ENCODE results near the gene TIMELESS. TPM values are rescaled to one million over a fixed set of nuclear protein-coding genes. Genes with fewer than 3 reads are reported as not detected.
"Not testable (repeated sequence)": the region's sequence is repeated elsewhere in the genome, so short reads cannot be mapped to it uniquely, and the experiment has no call there.

The TIMELESS gene
- total RNA-seq, 2 donors from 2014 or later = 60.4 to 61.6 TPM

DNA sequence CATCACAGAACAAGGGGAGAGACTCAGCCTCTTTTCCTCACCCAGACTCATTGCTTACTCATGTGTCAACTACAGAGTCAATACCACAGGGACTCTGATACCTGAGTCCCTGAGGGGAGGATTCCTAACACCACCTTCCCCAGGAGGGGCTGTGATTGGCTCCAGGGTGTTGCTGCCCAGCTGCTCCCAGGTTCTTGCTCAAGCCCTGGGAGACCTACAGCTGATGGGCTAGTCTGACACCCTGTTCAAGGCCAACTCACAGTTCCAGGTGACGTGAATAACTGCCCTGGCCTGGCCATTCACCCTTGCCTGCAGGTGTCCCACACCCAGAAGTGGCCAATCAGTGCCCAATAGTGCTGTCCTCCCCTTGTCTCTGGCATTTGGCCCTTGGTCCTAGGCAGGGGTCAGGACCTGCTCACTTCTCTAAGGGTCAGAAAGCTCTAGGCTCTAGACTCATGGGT lies 27.8 kb upstream of the TIMELESS start:
- Mint-ChIP-seq H3K27ac (peak overlapping the region in 1 of 2 donors; percentile 72), H3K9me3 (no peaks in the 10 kb centered on the region), H3K36me3 (no peaks in the 10 kb centered on the region)
- DNase-seq (ENCODE audit: low spot score in 2 of 2) = no peak
- no peak for ATAC-seq

- peak overlapping the region in 1 of 2 donors; percentile 27 for H3K27ac Mint-ChIP-seq
- ATAC-seq = no peak
- no peaks in the 10 kb centered on the region for H3K9me3 Mint-ChIP-seq
- no peak for DNase-seq (ENCODE audit: low spot score in 2 of 2)
- peaks cover 0 to 2% of the 10 kb centered on the region in 2 donors for H3K36me3 Mint-ChIP-seq
Observed at GRCh38 chr12:56476143-56476542, 26.9 kb upstream of the TIMELESS start.

DNA sequence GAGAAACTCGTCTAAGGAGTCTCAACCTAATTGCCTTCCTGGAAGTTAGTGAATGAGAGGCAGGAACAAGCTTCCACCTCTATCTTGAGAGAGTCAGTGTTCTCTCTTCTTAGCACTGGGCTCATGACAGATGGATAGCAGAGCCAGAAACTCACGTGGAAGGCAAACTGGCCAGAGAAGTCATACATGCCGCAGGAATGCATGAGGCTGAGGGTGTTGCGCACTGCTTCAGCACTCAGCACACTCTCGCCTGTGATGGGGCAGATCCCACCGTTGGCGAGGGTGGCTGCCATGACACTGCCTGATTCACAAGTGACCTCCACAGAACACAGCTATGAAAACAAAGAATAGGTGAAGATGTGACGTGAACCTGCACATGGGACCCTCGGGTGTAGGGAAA lies 25.2 kb upstream of the TIMELESS start:
- ATAC-seq (no peak), DNase-seq (ENCODE audit: low spot score in 2 of 2) (no peak)
- H3K36me3 Mint-ChIP-seq = peaks cover 7 to 13% of the 10 kb centered on the region in 2 donors
- H3K9me3 Mint-ChIP-seq = no peaks in the 10 kb centered on the region
- H3K27ac Mint-ChIP-seq = peak overlapping the region in 1 of 2 donors; percentile 27

DNA sequence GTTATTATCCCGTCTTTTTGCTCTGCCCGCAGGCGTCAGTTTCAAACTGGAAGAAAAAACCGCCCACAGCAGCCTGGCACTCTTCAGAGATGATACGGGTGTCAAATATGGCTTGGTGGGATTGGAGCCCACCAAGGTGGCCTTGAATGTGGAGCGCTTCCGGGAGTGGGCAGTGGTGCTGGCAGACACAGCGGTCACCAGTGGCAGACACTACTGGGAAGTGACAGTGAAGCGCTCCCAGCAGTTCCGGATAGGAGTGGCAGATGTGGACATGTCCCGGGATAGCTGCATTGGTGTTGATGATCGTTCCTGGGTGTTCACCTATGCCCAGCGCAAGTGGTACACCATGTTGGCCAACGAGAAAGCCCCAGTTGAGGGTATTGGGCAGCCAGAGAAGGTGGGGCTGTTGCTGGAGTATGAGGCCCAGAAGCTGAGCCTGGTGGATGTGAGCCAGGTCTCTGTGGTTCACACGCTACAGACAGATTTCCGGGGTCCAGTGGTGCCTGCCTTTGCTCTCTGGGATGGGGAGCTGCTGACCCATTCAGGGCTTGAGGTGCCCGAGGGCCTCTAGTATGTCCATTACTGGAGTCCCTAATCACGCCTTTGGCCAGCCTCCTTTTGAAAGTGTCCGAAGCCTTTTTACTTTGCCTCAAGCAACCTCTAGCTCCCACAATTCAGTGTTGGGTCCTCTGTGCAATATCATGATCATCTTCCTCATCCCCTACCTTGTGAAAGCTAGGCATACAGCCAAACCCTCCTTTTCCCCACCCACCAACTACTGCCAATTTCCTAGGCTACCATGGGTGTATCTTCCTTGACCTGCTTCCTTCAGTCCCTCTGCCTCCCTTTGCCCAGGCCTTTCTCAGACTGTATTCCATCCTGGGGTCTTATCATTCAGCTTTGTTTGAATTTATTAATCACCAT lies 20.0 kb upstream of the TIMELESS start:
- H3K9me3 Mint-ChIP-seq = no peaks in the 10 kb centered on the region
- peaks cover 17 to 26% of the 10 kb centered on the region in 2 donors for H3K36me3 Mint-ChIP-seq
- no peak for ATAC-seq
- H3K27ac Mint-ChIP-seq = peak overlapping the region; percentile 97 to 98
- peak in 1 of 2 donors; percentile 61 for DNase-seq (ENCODE audit: low spot score in 2 of 2)

DNA sequence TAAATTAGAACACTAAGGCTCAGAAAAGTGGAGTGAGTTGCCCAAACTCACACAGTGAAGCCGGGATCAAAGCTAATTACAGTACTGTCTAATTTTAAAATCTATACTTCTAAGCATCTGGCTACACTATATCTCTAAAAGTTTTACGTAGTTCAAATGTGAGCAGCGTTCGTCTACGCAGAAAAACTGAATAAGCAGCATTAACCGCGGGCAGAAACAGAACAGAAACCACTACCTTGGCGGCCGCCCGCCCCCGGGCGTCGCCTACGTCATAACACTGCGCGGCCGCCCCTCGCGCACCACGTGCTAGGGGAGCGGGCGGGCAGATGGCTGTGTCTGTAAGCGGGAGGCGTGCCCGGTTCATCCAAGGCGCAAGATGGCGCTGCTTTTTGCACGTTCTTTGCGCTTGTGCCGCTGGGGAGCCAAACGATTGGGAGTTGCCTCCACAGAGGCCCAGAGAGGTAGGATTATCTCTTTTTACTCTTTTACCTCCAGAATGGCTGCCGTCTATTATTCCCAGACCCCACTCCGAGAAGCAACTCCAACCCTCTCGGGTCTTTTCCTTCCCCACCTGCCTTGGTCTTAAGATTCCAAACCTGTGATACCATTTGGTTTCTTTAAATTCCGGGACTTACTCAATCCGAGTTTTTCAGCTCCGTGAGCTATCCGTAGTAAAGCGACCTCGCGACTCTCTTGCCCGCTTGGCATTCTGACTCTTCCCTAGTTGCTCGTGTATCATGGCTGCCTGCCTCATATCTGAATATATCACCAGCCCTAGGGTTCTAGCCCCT lies 19.2 kb upstream of the TIMELESS start, which contains the start of gene SPRYD4:
Gene SPRYD4, plus strand, starts transcription at position 363 of the 791 bp plus-strand sequence. Its CDS starts 14 bp downstream, at position 377.
- ATAC-seq (peak; percentile 98 to 99), DNase-seq (ENCODE audit: low spot score in 2 of 2) (peak; percentile 93 to 96)
- H3K27ac Mint-ChIP-seq = peak within 1 kb of the TSS; percentile 97 to 98
- no peaks in the 10 kb centered on the region for H3K9me3 Mint-ChIP-seq
- H3K36me3 Mint-ChIP-seq = peaks cover 17 to 26% of the 10 kb centered on the region in 2 donors

GRCh38 chr12:56462565-56462964 lies 13.3 kb upstream of the TIMELESS start:
- ATAC-seq = no peak

GRCh38 chr12:56461235-56462159 lies 12.3 kb upstream of the TIMELESS start:
- no peaks in the 10 kb centered on the region for H3K36me3 Mint-ChIP-seq
- ATAC-seq = no peak
- H3K27ac Mint-ChIP-seq = no peak overlapping the region
- no peaks in the 10 kb centered on the region for H3K9me3 Mint-ChIP-seq
- DNase-seq (ENCODE audit: low spot score in 2 of 2) = no peak

More at GRCh38 chr12:56462565-56462964, 13.3 kb upstream of the TIMELESS start:
- DNase-seq (ENCODE audit: low spot score in 2 of 2) = no peak
- no peak overlapping the region for H3K27ac Mint-ChIP-seq
- no peaks in the 10 kb centered on the region for H3K36me3 Mint-ChIP-seq
- H3K9me3 Mint-ChIP-seq = no peaks in the 10 kb centered on the region

GRCh38 chr12:56457817-56458216 lies 8.6 kb upstream of the TIMELESS start:
- no peak overlapping the region for H3K27ac Mint-ChIP-seq
- no peak for ATAC-seq

GRCh38 chr12:56454557-56454956 lies 5.3 kb upstream of the TIMELESS start, which contains the start of gene MIP:
TSS of gene MIP (minus strand) at chr12:56454657. CDS start at chr12:56454613, 44 bp downstream.
- ATAC-seq (no peak), DNase-seq (ENCODE audit: low spot score in 2 of 2) (no peak)
- no peaks in the 10 kb centered on the region for H3K9me3 Mint-ChIP-seq
- H3K36me3 Mint-ChIP-seq = no peaks in the 10 kb centered on the region
- no peak within 1 kb of the TSS for H3K27ac Mint-ChIP-seq

More at GRCh38 chr12:56457817-56458216, 8.6 kb upstream of the TIMELESS start:
- Mint-ChIP-seq H3K9me3 (no peaks in the 10 kb centered on the region), H3K36me3 (no peaks in the 10 kb centered on the region)
- no peak for DNase-seq (ENCODE audit: low spot score in 2 of 2)

GRCh38 chr12:56451147-56451546 lies 1.9 kb upstream of the TIMELESS start:
- H3K27ac Mint-ChIP-seq = peak overlapping the region in 1 of 2 donors; percentile 68
- H3K36me3 Mint-ChIP-seq = peaks cover 10% of the 10 kb centered on the region in 2 donors
- DNase-seq (ENCODE audit: low spot score in 2 of 2) = no peak
- no peak for ATAC-seq
- H3K9me3 Mint-ChIP-seq = no peaks in the 10 kb centered on the region

DNA sequence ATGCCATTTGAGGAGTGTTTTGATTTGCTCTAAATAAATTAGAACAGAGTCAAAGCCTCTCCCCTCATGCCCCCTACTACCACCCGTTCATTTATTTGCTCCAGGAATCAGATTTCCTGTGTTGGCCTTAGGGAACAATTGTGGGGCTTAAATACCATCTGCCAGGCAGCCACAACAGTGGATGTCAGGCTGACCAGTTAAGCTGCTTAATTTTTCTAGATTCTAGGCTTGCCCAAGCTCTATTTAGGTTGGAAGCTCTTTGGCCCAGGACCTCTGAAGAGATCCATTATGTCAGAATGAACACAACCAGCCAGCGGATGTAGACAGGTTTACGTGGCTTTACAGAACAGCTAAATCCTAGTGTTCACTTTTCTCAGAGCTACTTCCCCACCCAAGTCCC lies 1.0 kb upstream of the TIMELESS start:
- DNase-seq (ENCODE audit: low spot score in 2 of 2) (no peak), ATAC-seq (no peak)
- H3K27ac Mint-ChIP-seq = peak overlapping the region in 1 of 2 donors; percentile 96
- H3K9me3 Mint-ChIP-seq = no peaks in the 10 kb centered on the region
- peaks cover 10% of the 10 kb centered on the region in 2 donors for H3K36me3 Mint-ChIP-seq

GRCh38 chr12:56449622-56449984 lies 377 bp upstream of the TIMELESS start:
- H3K36me3 Mint-ChIP-seq = peaks cover 14% of the 10 kb centered on the region in 2 donors
- peaks cover 0 to 3% of the 10 kb centered on the region in 2 donors for H3K9me3 Mint-ChIP-seq
- ATAC-seq = no peak
- no peak for DNase-seq (ENCODE audit: low spot score in 2 of 2)
- peak overlapping the region; percentile 96 to 99 for H3K27ac Mint-ChIP-seq

DNA sequence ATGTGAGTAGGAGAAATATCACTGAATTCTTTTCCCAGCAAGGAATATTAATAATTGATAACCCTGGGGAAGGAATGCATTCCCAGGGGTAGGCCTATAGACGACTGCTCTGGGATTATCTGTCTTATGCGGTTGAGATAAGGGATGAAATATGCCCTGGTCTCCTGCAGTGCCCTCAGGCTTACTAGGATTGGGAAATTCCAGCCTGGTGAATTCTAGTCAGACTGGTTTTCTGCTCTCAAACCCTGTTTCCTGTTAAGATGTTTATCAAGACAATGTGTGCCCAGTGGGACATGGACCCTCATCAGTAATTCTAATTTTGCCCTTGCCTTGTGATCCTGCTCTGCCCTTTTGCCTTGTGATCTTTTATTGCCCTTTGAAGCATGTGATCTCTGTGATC lies 6.0 kb downstream of the TIMELESS start:
- peaks cover 21% of the 10 kb centered on the region in 2 donors for H3K36me3 Mint-ChIP-seq
- H3K27ac Mint-ChIP-seq; ATAC-seq; H3K9me3 Mint-ChIP-seq; DNase-seq (ENCODE audit: low spot score in 2 of 2): not testable (repeated sequence)

- no peak overlapping the region for H3K27ac Mint-ChIP-seq
- H3K36me3 Mint-ChIP-seq = no peaks in the 10 kb centered on the region
Observed at GRCh38 chr12:56437430-56438176, 11.6 kb downstream of the TIMELESS start.

GRCh38 chr12:56434828-56435227 lies 14.4 kb downstream of the TIMELESS start:
- peaks cover 4 to 10% of the 10 kb centered on the region in 2 donors for H3K36me3 Mint-ChIP-seq
- DNase-seq (ENCODE audit: low spot score in 2 of 2) = no peak
- no peaks in the 10 kb centered on the region for H3K9me3 Mint-ChIP-seq
- no peak for ATAC-seq
- H3K27ac Mint-ChIP-seq = peak overlapping the region in 1 of 2 donors; percentile 68

More at GRCh38 chr12:56437430-56438176, 11.6 kb downstream of the TIMELESS start:
- ATAC-seq = no peak
- no peaks in the 10 kb centered on the region for H3K9me3 Mint-ChIP-seq
- no peak for DNase-seq (ENCODE audit: low spot score in 2 of 2)

Data from activated naive CD4-positive, alpha-beta T cell treated with anti-CD3 and anti-CD28 coated beads, Interleukin-2, amount 50 U/mL, for 72 hours (primary cell).